ENCODE measurements around the gene ZC3H4.

DNA sequence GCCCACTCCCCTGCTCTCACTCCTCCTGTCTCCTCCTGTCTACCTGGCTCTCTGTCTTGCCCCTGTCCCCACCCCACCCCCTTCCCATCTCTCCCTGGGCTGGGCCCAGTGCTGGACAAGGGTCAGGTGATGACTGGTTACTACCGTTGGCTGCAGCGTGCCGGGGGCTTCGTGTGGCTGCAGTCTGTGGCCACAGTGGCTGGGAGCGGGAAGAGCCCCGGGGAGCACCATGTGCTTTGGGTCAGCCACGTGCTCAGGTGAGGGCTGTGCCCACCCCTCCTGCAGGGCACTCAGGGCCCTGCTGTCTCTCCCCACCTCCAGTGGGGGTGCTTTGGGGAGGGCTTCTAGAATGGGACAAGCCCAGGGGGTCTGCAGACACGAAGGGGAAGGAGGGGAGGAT is 72.7 kb downstream of the ZC3H4 start:
- TF ChIP-seq, protein P1, sequence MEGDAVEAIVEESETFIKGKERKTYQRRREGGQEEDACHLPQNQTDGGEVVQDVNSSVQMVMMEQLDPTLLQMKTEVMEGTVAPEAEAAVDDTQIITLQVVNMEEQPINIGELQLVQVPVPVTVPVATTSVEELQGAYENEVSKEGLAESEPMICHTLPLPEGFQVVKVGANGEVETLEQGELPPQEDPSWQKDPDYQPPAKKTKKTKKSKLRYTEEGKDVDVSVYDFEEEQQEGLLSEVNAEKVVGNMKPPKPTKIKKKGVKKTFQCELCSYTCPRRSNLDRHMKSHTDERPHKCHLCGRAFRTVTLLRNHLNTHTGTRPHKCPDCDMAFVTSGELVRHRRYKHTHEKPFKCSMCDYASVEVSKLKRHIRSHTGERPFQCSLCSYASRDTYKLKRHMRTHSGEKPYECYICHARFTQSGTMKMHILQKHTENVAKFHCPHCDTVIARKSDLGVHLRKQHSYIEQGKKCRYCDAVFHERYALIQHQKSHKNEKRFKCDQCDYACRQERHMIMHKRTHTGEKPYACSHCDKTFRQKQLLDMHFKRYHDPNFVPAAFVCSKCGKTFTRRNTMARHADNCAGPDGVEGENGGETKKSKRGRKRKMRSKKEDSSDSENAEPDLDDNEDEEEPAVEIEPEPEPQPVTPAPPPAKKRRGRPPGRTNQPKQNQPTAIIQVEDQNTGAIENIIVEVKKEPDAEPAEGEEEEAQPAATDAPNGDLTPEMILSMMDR (conservative IDR thresholded peaks at IDR 0.05 in 1 of 2, IDR thresholded peaks at IDR 0.05 in 1 of 2; ENCODE audit: low read depth in 1 of 2, low read length in 2 of 2): no peak
- no peak for TF ChIP-seq EZH2 (IDR thresholded peaks at IDR 0.05; ENCODE audit: low read length, missing control alignments)

All from fibroblast of lung (primary cell).